DOHH2 (cell line): ENCODE measurements around the gene FBXO31.

Experiments
- H3F3A ChIP-seq: fragments of 200-600 bp; sonication (generic), shearing (Covaris generic); 2 replicates; pipeline ENCODE4 v1.6.0; 2016; ENCODE audit warnings: antibody characterized with exemption, mild to moderate bottlenecking; ENCODE audit not compliant: control insufficient read depth, insufficient read depth
- H3K27ac ChIP-seq: fragments of 200-600 bp; sonication (generic); 2 replicates; pipeline ENCODE4 v1.5.1; 2014; ENCODE audit warnings: low read depth, mild to moderate bottlenecking, low read length, moderate library complexity
- H3K27me3 ChIP-seq: fragments of 200-600 bp; sonication (generic); 2 replicates; pipeline ENCODE4 v1.6.1; 2014; ENCODE audit warnings: mild to moderate bottlenecking, low read length, mixed read lengths; ENCODE audit not compliant: control insufficient read depth
- H3K36me3 ChIP-seq: fragments of 200-600 bp; sonication (generic); 2 replicates; pipeline ENCODE4 v1.6.1; 2014; ENCODE audit warnings: mild to moderate bottlenecking, low read length, moderate library complexity, mixed read lengths; ENCODE audit not compliant: control insufficient read depth
- H3K4me1 ChIP-seq: fragments of 200-600 bp; sonication (generic); 2 replicates; pipeline ENCODE4 v1.6.1; 2014; ENCODE audit warnings: mild to moderate bottlenecking, low read length, mixed read lengths; ENCODE audit not compliant: control insufficient read depth
- H3K4me2 ChIP-seq: fragments of 200-600 bp; sonication (generic); 2 replicates; pipeline ENCODE4 v1.6.0; 2014; ENCODE audit warnings: mild to moderate bottlenecking, low read length, moderate library complexity
- H3K4me3 ChIP-seq: fragments of 200-600 bp; sonication (generic); 2 replicates; pipeline ENCODE4 v1.5.1; 2014; ENCODE audit warnings: mild to moderate bottlenecking, low read length, mixed read lengths
- H3K79me2 ChIP-seq: fragments of 200-600 bp; sonication (generic); 2 replicates; pipeline ENCODE4 v1.6.1; 2014; ENCODE audit warnings: mild to moderate bottlenecking, low read length, mixed read lengths; ENCODE audit not compliant: control insufficient read depth
- H3K9me2 ChIP-seq: fragments of 200-600 bp; sonication (generic); replicated peaks from 2 replicates; pipeline ENCODE4 v1.6.1; 2014; ENCODE audit warnings: mild to moderate bottlenecking, low read length, mixed read lengths; ENCODE audit not compliant: control insufficient read depth
- H3K9me3 ChIP-seq: fragments of 200-600 bp; sonication (generic); 2 replicates; pipeline ENCODE4 v1.6.1; 2014; ENCODE audit warnings: antibody characterized with exemption, low read length, mixed read lengths; ENCODE audit not compliant: control insufficient read depth, insufficient read depth
- H4K20me1 ChIP-seq: fragments of 200-600 bp; sonication (generic); 2 replicates; pipeline ENCODE4 v1.6.0; 2014; ENCODE audit warnings: low read depth, mild to moderate bottlenecking, antibody characterized with exemption, low read length, moderate library complexity; ENCODE audit not compliant: control insufficient read depth, insufficient read depth
- EZH2phosphoT487 ChIP-seq: fragments of 200-600 bp; sonication (generic); IDR thresholded peaks from 2 replicates; pipeline ENCODE4 v1.6.1; 2017; ENCODE audit warnings: borderline replicate concordance, mild to moderate bottlenecking, antibody characterized with exemption, low read length, moderate library complexity, mixed read lengths
- TF ChIP-seq, protein P1 (sequence below): fragments of 200-600 bp; sonication (generic); IDR thresholded peaks from one replicate; pipeline ENCODE4 v1.5.1; 2014; ENCODE audit warnings: antibody characterized with exemption, mild to moderate bottlenecking, low read depth, low read length; ENCODE audit not compliant: poor library complexity, severe bottlenecking

The FBXO31 gene

GRCh38 chr16:87319997-87320491 lies 63.5 kb downstream of the FBXO31 start:
- H3K4me2 ChIP-seq, result no peak overlapping the region
- peaks cover 3% of the 10 kb centered on the region; the same call in 1 of the 2 replicates for H3F3A ChIP-seq
- no peak overlapping the region for H3K27ac ChIP-seq
- H3K27me3 ChIP-seq, result no peaks in the 10 kb centered on the region
- peaks cover 33% of the 10 kb centered on the region for H3K79me2 ChIP-seq
- TF ChIP-seq EZH2phosphoT487, result no peak
- TF ChIP-seq, protein P1, sequence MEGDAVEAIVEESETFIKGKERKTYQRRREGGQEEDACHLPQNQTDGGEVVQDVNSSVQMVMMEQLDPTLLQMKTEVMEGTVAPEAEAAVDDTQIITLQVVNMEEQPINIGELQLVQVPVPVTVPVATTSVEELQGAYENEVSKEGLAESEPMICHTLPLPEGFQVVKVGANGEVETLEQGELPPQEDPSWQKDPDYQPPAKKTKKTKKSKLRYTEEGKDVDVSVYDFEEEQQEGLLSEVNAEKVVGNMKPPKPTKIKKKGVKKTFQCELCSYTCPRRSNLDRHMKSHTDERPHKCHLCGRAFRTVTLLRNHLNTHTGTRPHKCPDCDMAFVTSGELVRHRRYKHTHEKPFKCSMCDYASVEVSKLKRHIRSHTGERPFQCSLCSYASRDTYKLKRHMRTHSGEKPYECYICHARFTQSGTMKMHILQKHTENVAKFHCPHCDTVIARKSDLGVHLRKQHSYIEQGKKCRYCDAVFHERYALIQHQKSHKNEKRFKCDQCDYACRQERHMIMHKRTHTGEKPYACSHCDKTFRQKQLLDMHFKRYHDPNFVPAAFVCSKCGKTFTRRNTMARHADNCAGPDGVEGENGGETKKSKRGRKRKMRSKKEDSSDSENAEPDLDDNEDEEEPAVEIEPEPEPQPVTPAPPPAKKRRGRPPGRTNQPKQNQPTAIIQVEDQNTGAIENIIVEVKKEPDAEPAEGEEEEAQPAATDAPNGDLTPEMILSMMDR, result no peak
- no peaks in the 10 kb centered on the region for H3K9me3 ChIP-seq
- H3K36me3 ChIP-seq, result peaks cover 19% of the 10 kb centered on the region
- H3K9me2 ChIP-seq, result no peaks in the 10 kb centered on the region
- H3K4me1 ChIP-seq, result peaks cover 21% of the 10 kb centered on the region
- H4K20me1 ChIP-seq, result no peaks in the 10 kb centered on the region
- no peak overlapping the region for H3K4me3 ChIP-seq

- peaks cover 33% of the 10 kb centered on the region for H3K79me2 ChIP-seq
- H3K9me2 ChIP-seq, result no peaks in the 10 kb centered on the region
- H3K27ac ChIP-seq, result no peak overlapping the region
- TF ChIP-seq, protein P1, result no peak
- TF ChIP-seq EZH2phosphoT487, result no peak
- no peaks in the 10 kb centered on the region for H4K20me1 ChIP-seq
- no peaks in the 10 kb centered on the region for H3K9me3 ChIP-seq
- peak overlapping the region; percentile 88 for H3K4me2 ChIP-seq
- peaks cover 19% of the 10 kb centered on the region for H3K36me3 ChIP-seq
- H3K27me3 ChIP-seq, result no peaks in the 10 kb centered on the region
- peaks cover 3% of the 10 kb centered on the region; the same call in 1 of the 2 replicates for H3F3A ChIP-seq
- peak overlapping the region; percentile 87 for H3K4me3 ChIP-seq
- H3K4me1 ChIP-seq, result peaks cover 21% of the 10 kb centered on the region
These were observed 64.6 kb downstream of the FBXO31 start for GRCh38 chr16:87319011-87319410.

DNA sequence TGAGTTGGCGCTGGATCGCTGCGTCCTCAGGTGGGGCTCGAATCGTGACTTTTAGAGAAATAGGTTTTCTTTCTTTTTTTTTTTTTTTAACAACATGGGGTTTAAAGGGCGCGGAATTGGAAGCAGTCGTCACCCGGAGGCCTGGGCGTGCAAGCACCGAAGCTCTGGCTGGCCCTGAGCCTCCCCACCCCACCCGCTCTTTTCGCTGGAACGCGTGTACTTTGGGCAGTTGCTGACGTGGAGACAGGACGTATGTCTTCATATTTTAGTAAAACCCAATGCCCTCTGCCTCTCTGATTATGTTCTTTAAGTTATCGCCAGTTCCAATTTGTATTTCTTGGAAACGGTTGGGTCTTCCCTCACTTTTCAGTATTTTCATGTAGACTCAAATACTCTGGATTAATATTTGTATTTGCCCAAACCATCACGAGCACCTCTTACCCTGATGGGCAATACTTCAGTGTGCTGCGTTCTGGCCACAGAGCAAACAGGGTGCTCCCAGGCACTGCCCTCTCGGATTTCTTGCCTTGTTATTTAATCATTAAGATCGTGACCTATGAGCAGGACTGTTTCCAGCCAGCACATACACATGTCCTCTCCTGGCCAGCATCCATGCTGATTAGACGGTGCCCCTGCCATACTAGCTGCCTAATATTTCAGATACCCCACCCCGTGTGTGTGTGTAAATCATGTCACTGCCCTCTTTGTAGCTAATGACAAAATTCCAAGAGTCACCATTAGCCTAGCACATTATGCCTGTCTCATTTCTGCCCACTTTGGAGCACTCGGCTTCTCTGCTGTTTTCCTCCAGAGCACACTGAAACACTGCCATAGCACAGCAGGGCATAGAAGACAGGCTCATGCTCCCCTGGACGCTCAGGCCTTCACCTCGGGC lies 65.6 kb downstream of the FBXO31 start:
- peaks cover 33% of the 10 kb centered on the region for H3K79me2 ChIP-seq
- no peaks in the 10 kb centered on the region for H3K9me3 ChIP-seq
- H3K4me1 ChIP-seq, result peaks cover 21% of the 10 kb centered on the region
- H3K27ac ChIP-seq, result peak overlapping the region; percentile 67
- no peaks in the 10 kb centered on the region for H3K27me3 ChIP-seq
- H4K20me1 ChIP-seq, result no peaks in the 10 kb centered on the region
- H3F3A ChIP-seq, result peaks cover 3% of the 10 kb centered on the region; the same call in 1 of the 2 replicates
- no peaks in the 10 kb centered on the region for H3K9me2 ChIP-seq
- H3K4me2 ChIP-seq, result peak overlapping the region; percentile 88
- TF ChIP-seq, protein P1, result no peak
- peaks cover 19% of the 10 kb centered on the region for H3K36me3 ChIP-seq
- peak overlapping the region; percentile 87 for H3K4me3 ChIP-seq
